Activated T-cell treated with anti-CD3 and anti-CD28 coated beads, Interleukin-2, amount 50 U/mL, for 24 hours (primary cell): ENCODE measurements around the gene PITRM1.
"Not testable (repeated sequence)": the region's sequence is repeated elsewhere in the genome, so short reads cannot be mapped to it uniquely, and the experiment has no call there.

Experiments
- DNase-seq: peaks from one replicate; pipeline ENCODE4 v3.0.0-alpha.2; 2020
- H3K27ac Mint-ChIP-seq: 2 replicates; pipeline ENCODE4 v1.8.0; 2020; ENCODE audit warnings: mild to moderate bottlenecking, mixed read lengths
- H3K27me3 Mint-ChIP-seq: 2 replicates; pipeline ENCODE4 v1.8.0; 2020; ENCODE audit warnings: mixed read lengths
- H3K36me3 Mint-ChIP-seq: 2 replicates; pipeline ENCODE4 v1.8.0; 2020; ENCODE audit warnings: low read depth, mixed read lengths
- H3K4me1 Mint-ChIP-seq: 2 replicates; pipeline ENCODE4 v1.8.0; 2020; ENCODE audit warnings: low read depth, mixed read lengths
- H3K4me3 Mint-ChIP-seq: 2 replicates; pipeline ENCODE4 v1.8.0; 2020; ENCODE audit warnings: mild to moderate bottlenecking, moderate library complexity, mixed read lengths
- H3K9me3 Mint-ChIP-seq: 2 replicates; pipeline ENCODE4 v1.8.0; 2020; ENCODE audit warnings: mixed read lengths

PITRM1 gene

GRCh38 chr10:3172446-3173170 is at the start of gene PITRM1:
Gene PITRM1 (minus strand): TSS chr10:3172782. CDS start chr10:3172772, 10 bp downstream.
- Mint-ChIP-seq H3K36me3 (peaks cover 42% of the 10 kb centered on the region), H3K27me3 (no peaks in the 10 kb centered on the region), H3K9me3 (peaks cover 2% of the 10 kb centered on the region), H3K27ac (peak within 1 kb of the TSS; percentile 97), H3K4me3 (peak within 1 kb of the TSS; percentile 89), H3K4me1 (peaks cover 36% of the 10 kb centered on the region)
- DNase-seq: peak; percentile 98

GRCh38 chr10:3222068-3222467 is 49.5 kb upstream of the PITRM1 start:
- H3K4me3 Mint-ChIP-seq: no peak overlapping the region
- no peaks in the 10 kb centered on the region for H3K36me3 Mint-ChIP-seq

GRCh38 chr10:3221601-3222000 is 49.0 kb upstream of the PITRM1 start:
- not testable (repeated sequence) for H3K9me3 Mint-ChIP-seq, H3K4me3 Mint-ChIP-seq, H3K27ac Mint-ChIP-seq, H3K36me3 Mint-ChIP-seq, H3K27me3 Mint-ChIP-seq, H3K4me1 Mint-ChIP-seq, DNase-seq

More at GRCh38 chr10:3222068-3222467, 49.5 kb upstream of the PITRM1 start:
- Mint-ChIP-seq H3K4me1 (peaks cover 7% of the 10 kb centered on the region), H3K27me3 (peaks cover 13% of the 10 kb centered on the region), H3K27ac (no peak overlapping the region), H3K9me3 (no peaks in the 10 kb centered on the region)
- DNase-seq: no peak

- no peak for DNase-seq
- Mint-ChIP-seq H3K27me3 (peaks cover 12% of the 10 kb centered on the region), H3K4me3 (no peak overlapping the region), H3K4me1 (peaks cover 2% of the 10 kb centered on the region), H3K36me3 (no peaks in the 10 kb centered on the region), H3K9me3 (no peaks in the 10 kb centered on the region), H3K27ac (no peak overlapping the region)
Observed at GRCh38 chr10:3220853-3221252, 48.3 kb upstream of the PITRM1 start.

GRCh38 chr10:3219021-3219628 is 46.5 kb upstream of the PITRM1 start:
- DNase-seq, H3K4me3 Mint-ChIP-seq, H3K9me3 Mint-ChIP-seq, H3K36me3 Mint-ChIP-seq, H3K27ac Mint-ChIP-seq, H3K4me1 Mint-ChIP-seq: not testable (repeated sequence)
- H3K27me3 Mint-ChIP-seq: peaks cover 12% of the 10 kb centered on the region

GRCh38 chr10:3217853-3218252 is 45.3 kb upstream of the PITRM1 start:
- H3K27ac Mint-ChIP-seq: no peak overlapping the region
- peaks cover 21% of the 10 kb centered on the region for H3K27me3 Mint-ChIP-seq
- no peak for DNase-seq
- no peaks in the 10 kb centered on the region for H3K36me3 Mint-ChIP-seq
- no peak overlapping the region for H3K4me3 Mint-ChIP-seq
- peaks cover 2% of the 10 kb centered on the region for H3K4me1 Mint-ChIP-seq
- H3K9me3 Mint-ChIP-seq: no peaks in the 10 kb centered on the region

GRCh38 chr10:3217301-3217700 is 44.7 kb upstream of the PITRM1 start:
- DNase-seq: no peak
- Mint-ChIP-seq H3K36me3 (no peaks in the 10 kb centered on the region), H3K9me3 (no peaks in the 10 kb centered on the region), H3K27me3 (peaks cover 22% of the 10 kb centered on the region), H3K4me1 (peaks cover 2% of the 10 kb centered on the region), H3K27ac (no peak overlapping the region), H3K4me3 (no peak overlapping the region)

- Mint-ChIP-seq H3K27ac (no peak overlapping the region), H3K4me1 (no peaks in the 10 kb centered on the region), H3K4me3 (no peak overlapping the region), H3K36me3 (no peaks in the 10 kb centered on the region), H3K9me3 (no peaks in the 10 kb centered on the region), H3K27me3 (peaks cover 26% of the 10 kb centered on the region)
- no peak for DNase-seq
Observed at GRCh38 chr10:3215153-3215775, 42.7 kb upstream of the PITRM1 start.

- DNase-seq: no peak
- Mint-ChIP-seq H3K27me3 (peaks cover 39% of the 10 kb centered on the region), H3K36me3 (no peaks in the 10 kb centered on the region)
Observed at GRCh38 chr10:3213758-3214515, 41.4 kb upstream of the PITRM1 start.

GRCh38 chr10:3213208-3213607 is 40.6 kb upstream of the PITRM1 start:
- H3K36me3 Mint-ChIP-seq: no peaks in the 10 kb centered on the region
- no peak overlapping the region for H3K27ac Mint-ChIP-seq
- H3K4me1 Mint-ChIP-seq: no peaks in the 10 kb centered on the region
- peaks cover 47% of the 10 kb centered on the region for H3K27me3 Mint-ChIP-seq
- no peak overlapping the region for H3K4me3 Mint-ChIP-seq
- no peaks in the 10 kb centered on the region for H3K9me3 Mint-ChIP-seq
- no peak for DNase-seq

More at GRCh38 chr10:3213758-3214515, 41.4 kb upstream of the PITRM1 start:
- no peaks in the 10 kb centered on the region for H3K9me3 Mint-ChIP-seq
- H3K4me1 Mint-ChIP-seq: no peaks in the 10 kb centered on the region
- H3K27ac Mint-ChIP-seq: no peak overlapping the region
- no peak overlapping the region for H3K4me3 Mint-ChIP-seq

- Mint-ChIP-seq H3K27ac (no peak overlapping the region), H3K27me3 (peaks cover 70% of the 10 kb centered on the region), H3K4me3 (no peak overlapping the region), H3K36me3 (no peaks in the 10 kb centered on the region), H3K9me3 (no peaks in the 10 kb centered on the region), H3K4me1 (no peaks in the 10 kb centered on the region)
- DNase-seq: no peak
Observed at GRCh38 chr10:3210251-3210877, 37.8 kb upstream of the PITRM1 start.

- H3K4me3 Mint-ChIP-seq: no peak overlapping the region
Observed at GRCh38 chr10:3208481-3209406, 36.2 kb upstream of the PITRM1 start.

GRCh38 chr10:3207351-3207750 is 34.8 kb upstream of the PITRM1 start:
- Mint-ChIP-seq H3K27me3 (peaks cover 76% of the 10 kb centered on the region), H3K4me3 (no peak overlapping the region), H3K9me3 (no peaks in the 10 kb centered on the region), H3K4me1 (peaks cover 9% of the 10 kb centered on the region), H3K36me3 (no peaks in the 10 kb centered on the region), H3K27ac (no peak overlapping the region)
- DNase-seq: no peak

More at GRCh38 chr10:3208481-3209406, 36.2 kb upstream of the PITRM1 start:
- no peak for DNase-seq
- Mint-ChIP-seq H3K36me3 (no peaks in the 10 kb centered on the region), H3K9me3 (no peaks in the 10 kb centered on the region), H3K4me1 (no peaks in the 10 kb centered on the region), H3K27me3 (peaks cover 71% of the 10 kb centered on the region), H3K27ac (no peak overlapping the region)
